SU-DHL-6 (cell line): ENCODE data around the gene PARP12.

Source experiments
- EZH2phosphoT487 ChIP-seq: fragments of 200-600 bp; sonication (generic), shearing (Covaris generic); conservative IDR thresholded peaks from 2 replicates; pipeline ENCODE4 v1.6.1; 2018; ENCODE audit warnings: mild to moderate bottlenecking, antibody characterized with exemption, low read length, moderate library complexity, mixed read lengths
- TF ChIP-seq, protein P1 (sequence below): fragments of 200-600 bp; sonication (generic); IDR thresholded peaks from one replicate; pipeline ENCODE4 v1.5.1; 2017; ENCODE audit warnings: antibody characterized with exemption, mild to moderate bottlenecking, low read length, moderate library complexity; ENCODE audit not compliant: insufficient read depth, poor library complexity, severe bottlenecking

- TF ChIP-seq, protein P1, sequence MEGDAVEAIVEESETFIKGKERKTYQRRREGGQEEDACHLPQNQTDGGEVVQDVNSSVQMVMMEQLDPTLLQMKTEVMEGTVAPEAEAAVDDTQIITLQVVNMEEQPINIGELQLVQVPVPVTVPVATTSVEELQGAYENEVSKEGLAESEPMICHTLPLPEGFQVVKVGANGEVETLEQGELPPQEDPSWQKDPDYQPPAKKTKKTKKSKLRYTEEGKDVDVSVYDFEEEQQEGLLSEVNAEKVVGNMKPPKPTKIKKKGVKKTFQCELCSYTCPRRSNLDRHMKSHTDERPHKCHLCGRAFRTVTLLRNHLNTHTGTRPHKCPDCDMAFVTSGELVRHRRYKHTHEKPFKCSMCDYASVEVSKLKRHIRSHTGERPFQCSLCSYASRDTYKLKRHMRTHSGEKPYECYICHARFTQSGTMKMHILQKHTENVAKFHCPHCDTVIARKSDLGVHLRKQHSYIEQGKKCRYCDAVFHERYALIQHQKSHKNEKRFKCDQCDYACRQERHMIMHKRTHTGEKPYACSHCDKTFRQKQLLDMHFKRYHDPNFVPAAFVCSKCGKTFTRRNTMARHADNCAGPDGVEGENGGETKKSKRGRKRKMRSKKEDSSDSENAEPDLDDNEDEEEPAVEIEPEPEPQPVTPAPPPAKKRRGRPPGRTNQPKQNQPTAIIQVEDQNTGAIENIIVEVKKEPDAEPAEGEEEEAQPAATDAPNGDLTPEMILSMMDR = no peak
- TF ChIP-seq EZH2phosphoT487 = no peak
Observed at GRCh38 chr7:139990571-139991268, 72.0 kb downstream of the PARP12 start.
